K562 (cell line): Measurements from ENCODE around the gene TOM1L2. TPM values are rescaled to one million over a fixed set of nuclear protein-coding genes. Genes with fewer than 3 reads are reported as not detected.

Source experiments
- CHAMP1 ChIP-seq: fragments of 450-650 bp; IDR thresholded peaks from 2 replicates; pipeline ENCODE4 v1.6.1; 2016; ENCODE audit warnings: mild to moderate bottlenecking
- CREB5 ChIP-seq: fragments of 250-450 bp; sonication (Bioruptor Pico); IDR thresholded peaks from 2 replicates; pipeline ENCODE4 v1.5.0; 2020; ENCODE audit warnings: mild to moderate bottlenecking
- ETS2 ChIP-seq: IDR thresholded peaks from 2 replicates; pipeline ENCODE4 v1.6.1; 2016; ENCODE audit warnings: borderline replicate concordance, missing genetic modification characterization, mild to moderate bottlenecking, moderate library complexity, missing compliant biosample characterization; ENCODE audit not compliant: poor library complexity, severe bottlenecking
- GABPA ChIP-seq: fragments of 200-800 bp; sonication (Bioruptor generic); conservative IDR thresholded peaks from 2 replicates; pipeline ENCODE4 v1.6.1; 2016; ENCODE audit warnings: low read depth, missing genetic modification characterization, missing compliant biosample characterization
- IRF2 ChIP-seq: sonication (generic); formaldehyde crosslinking; IDR thresholded peaks from 2 replicates; pipeline ENCODE4 v1.8.1; 2022; ENCODE audit warnings: mild to moderate bottlenecking, missing genetic modification reagents
- JUN ChIP-seq, 2 experiments: sonication (generic) in 1 of 2; formaldehyde crosslinking in 1 of 2; IDR thresholded peaks; 2 replicates each; pipeline versions ENCODE4 v1.6.1 to v1.8.0; 2012 to 2022; ENCODE audit warnings: borderline replicate concordance in 2 of 2, mild to moderate bottlenecking in 2 of 2, improper control_type of control experiment in 1 of 2, low read depth in 1 of 2, low read length in 1 of 2, missing genetic modification reagents in 1 of 2
- MTF1 ChIP-seq: fragments of 250-450 bp; sonication (Bioruptor Pico); IDR thresholded peaks from 2 replicates; pipeline ENCODE4 v1.9.0; 2021; ENCODE audit warnings: moderate library complexity, mild to moderate bottlenecking, inconsistent platforms, borderline replicate concordance
- NCOA2 ChIP-seq, 2 experiments: fragments of 450-650 bp; IDR thresholded peaks; 2 replicates each; pipeline ENCODE4 v1.6.1; 2018; ENCODE audit warnings: mild to moderate bottlenecking in 2 of 2, moderate library complexity in 1 of 2; ENCODE audit not compliant: partially characterized antibody in 2 of 2
- TSHZ1 ChIP-seq: fragments of 250-450 bp; sonication (Bioruptor Pico); IDR thresholded peaks from 2 replicates; pipeline ENCODE4 v1.4.0; 2020; ENCODE audit warnings: mild to moderate bottlenecking, moderate library complexity
- ZNF347 ChIP-seq: fragments of 450-650 bp; formaldehyde crosslinking; IDR thresholded peaks from 2 replicates; pipeline ENCODE4 v1.4.0; 2020; ENCODE audit warnings: low read depth, mild to moderate bottlenecking, moderate library complexity
- polyA plus RNA-seq, 8 experiments: library from polyadenylated mRNA; depleted of rRNA in 4 of 8; stranded (reverse) in 5 of 8; unstranded in 3 of 8; fragments of >200 nt; fragmentation: Nextera tagmentation in 2 of 8; fragmentation: Illumina TruSeq in 1 of 8; extraction: Ambion mirVana in 2 of 8; extraction: Trizol in 1 of 8; gene quantifications; 2 replicates each; pipeline versions ENCODE4 v1.2.1 to v1.2.3, GENCODE V29; 2011 to 2014; ENCODE audit warnings: inconsistent platforms in 1 of 8, missing spikeins in 1 of 8
- total RNA-seq, 7 experiments: library from RNA; depleted of rRNA in 6 of 7; stranded (reverse); fragments of >200 nt in 6 of 7; fragmentation: Illumina TruSeq in 2 of 7; extraction: Trizol in 2 of 7; gene quantifications; 2 replicates each; pipeline versions ENCODE4 v1.2.1 to v1.2.3, GENCODE V29; 2011 to 2021; ENCODE audit warnings: low replicate concordance in 1 of 7

Gene TOM1L2
- total and polyA plus RNA-seq, 9 of the 15 experiments (the other 6 are each of a cell fraction or from before 2014, with no cell fraction given) = 0.07 to 6.0 (median 2.5) TPM

GRCh38 chr17:17972126-17972951, at the start of gene TOM1L2, which contains the start of gene DRC3 (continued):
- no peak for TF ChIP-seq CHAMP1
- TF ChIP-seq CREB5 (CRISPR knock-in tag) = no peak
- TF ChIP-seq NCOA2 (IDR thresholded peaks at IDR 0.05; ENCODE audit: partially characterized antibody in 2 of 2) = no peak
- TF ChIP-seq JUN (IDR thresholded peaks at IDR 0.05; ENCODE audit: borderline replicate concordance, low read depth, low read length) = no peak
- 0 out of 2 replicates have a peak, but pooled peaks have one; percentile 23 for TF ChIP-seq JUN (CRISPR knock-in tag; IDR thresholded peaks at IDR 0.05; ENCODE audit: borderline replicate concordance)
- TF ChIP-seq ZNF347 (CRISPR knock-in tag) = no peak
- no peak for TF ChIP-seq MTF1 (CRISPR knock-in tag)
- TF ChIP-seq ETS2 (tag) = no peak
- TF ChIP-seq TSHZ1 = no peak
- TF ChIP-seq GABPA = peak; percentile 90
- TF ChIP-seq IRF2 = no peak
